Activated effector memory CD4-positive, alpha-beta T cell treated with anti-CD3 and anti-CD28 coated beads, Interleukin-2, amount 50 U/mL, for 16 hours (primary cell): ENCODE measurements around the gene AP4M1.

ENCODE experiments used
- DNase-seq: peaks from one replicate; pipeline ENCODE4 v3.0.0-alpha.2; 2020

AP4M1 gene

DNA sequence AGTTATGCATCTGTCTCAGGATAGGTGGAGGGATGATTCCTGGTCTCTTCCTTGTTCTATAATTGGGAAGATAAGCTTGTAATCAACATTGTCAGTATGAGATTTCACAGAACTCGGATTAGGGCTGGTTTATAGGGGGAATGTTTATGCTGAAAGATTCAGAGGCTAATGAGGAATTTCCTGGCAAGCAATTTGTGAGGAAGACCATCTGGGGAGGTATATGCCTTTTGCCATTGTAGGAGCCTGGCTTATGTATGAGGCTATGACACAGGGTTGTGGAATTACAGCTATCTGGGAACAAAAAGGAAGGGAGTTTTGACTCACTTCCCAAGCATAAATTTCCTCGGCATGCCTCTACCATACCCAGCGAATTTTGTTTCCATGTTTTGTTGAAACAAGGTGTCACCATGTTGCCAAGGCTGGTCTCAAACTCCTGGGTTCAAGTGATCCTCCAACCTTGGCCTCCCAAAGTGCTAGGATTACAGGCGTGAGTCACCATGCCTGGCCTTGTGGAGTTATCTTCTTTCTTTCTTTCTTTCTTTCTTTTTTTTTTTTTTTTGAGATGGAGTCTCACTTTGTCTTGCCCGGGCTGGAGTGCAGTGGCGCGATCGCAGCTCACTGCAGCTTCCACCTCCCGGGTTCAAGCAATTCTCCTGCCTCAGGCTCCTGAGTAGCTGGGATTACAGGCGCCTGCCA is 14.2 kb upstream of the AP4M1 start:
- no peak for DNase-seq

DNA sequence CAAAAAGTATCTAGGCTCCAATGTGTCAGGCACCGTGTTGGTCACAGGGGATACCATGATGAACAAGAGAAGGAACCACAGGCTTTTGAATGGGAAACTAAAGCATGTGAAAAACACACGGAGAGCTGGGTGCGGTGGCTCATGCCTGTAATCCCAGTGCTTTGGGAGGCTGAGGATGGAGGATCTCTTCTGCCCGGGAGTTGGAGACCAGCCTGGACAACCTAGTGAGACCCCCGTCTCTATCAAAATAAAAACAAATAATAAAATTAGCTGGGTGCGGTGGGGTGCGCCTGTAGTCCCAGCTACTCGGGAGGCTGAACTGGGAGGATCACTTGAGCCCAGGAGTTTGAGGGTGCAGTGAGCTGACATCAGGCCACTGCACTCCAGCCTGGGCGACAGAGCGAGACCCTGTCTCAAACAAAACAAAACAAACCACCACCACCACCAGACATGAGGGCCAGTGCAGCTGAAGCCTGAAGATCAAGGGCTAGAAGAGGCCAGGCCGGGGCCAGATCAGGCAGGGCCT is 13.3 kb upstream of the AP4M1 start:
- DNase-seq, result no peak

DNA sequence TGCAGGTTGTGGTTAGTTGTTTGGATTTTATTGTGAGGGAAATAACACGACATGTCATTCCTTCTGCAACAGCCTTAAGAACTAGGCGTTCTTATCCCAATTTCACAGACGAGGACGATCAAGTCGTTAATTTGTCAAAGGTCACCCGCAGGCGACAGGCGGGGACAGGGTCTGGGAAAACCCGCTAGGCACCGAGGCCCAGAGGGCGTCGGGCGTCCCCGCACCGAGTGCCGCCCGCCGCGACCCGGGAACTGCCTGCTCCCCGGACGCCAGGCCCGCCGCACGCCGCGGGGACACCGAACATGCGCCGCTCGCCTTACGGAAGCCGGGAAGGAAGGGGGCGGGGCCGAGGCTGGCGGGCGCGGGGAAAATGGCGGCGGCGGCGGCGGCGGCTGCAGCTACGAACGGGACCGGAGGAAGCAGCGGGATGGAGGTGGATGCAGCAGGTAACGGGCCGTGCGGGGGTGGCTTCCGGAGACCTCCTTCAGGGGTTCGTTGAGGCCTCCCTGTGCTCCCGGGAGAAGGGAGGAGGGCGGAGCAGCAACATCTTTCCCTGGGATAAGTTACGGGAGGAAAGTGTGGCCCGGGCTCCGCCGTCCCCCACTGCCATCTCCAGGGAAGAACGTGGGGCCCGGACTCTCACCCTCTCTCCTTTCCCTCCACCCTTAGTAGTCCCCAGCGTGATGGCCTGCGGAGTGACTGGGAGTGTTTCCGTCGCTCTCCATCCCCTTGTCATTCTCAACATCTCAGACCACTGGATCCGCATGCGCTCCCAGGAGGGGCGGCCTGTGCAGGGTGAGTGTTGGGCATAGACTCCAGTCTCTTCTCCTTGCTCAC is 12.6 kb upstream of the AP4M1 start, which contains the start of gene COPS6:
Gene COPS6, plus strand, starts transcription at position 349 of the 837 bp plus-strand sequence. Its CDS starts 22 bp downstream, at position 371.
- DNase-seq, result peak; percentile 96

DNA sequence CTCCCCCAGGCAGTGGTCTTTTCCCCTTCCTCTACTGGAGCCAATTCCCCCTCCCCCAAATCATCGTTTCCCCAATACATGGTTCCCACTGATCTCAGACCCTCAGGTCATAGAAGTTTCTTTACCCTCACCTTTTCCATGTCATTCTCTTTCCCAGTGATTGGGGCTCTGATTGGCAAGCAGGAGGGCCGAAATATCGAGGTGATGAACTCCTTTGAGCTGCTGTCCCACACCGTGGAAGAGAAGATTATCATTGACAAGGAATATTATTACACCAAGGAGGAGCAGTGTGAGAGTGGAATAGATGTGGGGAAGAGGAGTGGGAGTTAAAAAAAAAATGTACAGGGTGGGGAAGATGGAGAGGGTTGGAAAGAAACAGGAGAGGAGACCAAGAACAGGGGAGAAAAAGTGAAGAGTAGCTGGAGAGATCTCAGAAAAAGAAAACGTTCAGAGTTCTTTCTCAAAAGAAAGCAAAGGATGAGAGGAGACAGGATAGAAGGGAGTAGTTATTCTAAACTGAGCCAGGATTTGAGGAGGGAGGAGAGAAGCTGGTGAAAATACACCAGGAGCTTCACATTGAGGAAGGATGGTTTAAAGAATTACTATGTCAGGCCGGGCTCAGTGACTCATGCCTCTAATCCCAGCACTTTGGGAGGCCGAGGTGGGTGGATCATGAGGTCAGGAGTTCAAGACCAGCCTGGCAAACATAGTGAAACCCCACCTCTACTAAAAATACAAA is 11.8 kb upstream of the AP4M1 start:
- no peak for DNase-seq

DNA sequence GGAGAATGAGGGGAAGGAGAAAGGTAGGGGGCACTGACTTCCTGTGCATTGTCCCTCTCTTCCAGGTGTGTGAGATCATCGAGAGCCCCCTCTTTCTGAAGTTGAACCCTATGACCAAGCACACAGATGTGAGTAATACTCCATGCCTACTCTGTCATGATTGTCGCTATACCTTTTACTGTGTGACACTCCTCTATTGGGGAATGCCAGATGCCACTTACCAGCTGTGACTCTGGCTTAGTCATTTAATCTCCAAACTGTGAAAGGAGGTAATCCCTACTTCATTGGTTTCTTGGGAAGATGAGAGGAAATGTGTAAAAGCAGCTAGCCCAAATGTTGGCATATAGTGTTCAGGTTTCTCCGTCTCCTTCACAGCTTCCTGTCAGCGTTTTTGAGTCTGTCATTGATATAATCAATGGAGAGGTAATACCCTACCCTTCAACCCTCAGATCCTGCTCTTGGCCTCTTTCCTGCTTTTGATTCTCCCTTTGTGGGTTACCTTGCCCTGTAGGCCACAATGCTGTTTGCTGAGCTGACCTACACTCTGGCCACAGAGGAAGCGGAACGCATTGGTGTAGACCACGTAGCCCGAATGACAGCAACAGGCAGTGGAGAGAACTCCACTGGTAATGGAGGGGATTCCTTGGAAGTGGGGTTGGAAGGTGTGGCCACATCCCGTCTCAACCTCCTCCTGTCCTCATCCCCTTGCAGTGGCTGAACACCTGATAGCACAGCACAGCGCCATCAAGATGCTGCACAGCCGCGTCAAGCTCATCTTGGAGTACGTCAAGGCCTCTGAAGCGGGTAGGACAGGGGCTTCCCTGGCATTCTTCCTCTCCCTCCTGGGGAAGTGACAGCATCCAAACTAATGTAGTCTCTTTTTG is 10.7 kb upstream of the AP4M1 start:
- no peak for DNase-seq

DNA sequence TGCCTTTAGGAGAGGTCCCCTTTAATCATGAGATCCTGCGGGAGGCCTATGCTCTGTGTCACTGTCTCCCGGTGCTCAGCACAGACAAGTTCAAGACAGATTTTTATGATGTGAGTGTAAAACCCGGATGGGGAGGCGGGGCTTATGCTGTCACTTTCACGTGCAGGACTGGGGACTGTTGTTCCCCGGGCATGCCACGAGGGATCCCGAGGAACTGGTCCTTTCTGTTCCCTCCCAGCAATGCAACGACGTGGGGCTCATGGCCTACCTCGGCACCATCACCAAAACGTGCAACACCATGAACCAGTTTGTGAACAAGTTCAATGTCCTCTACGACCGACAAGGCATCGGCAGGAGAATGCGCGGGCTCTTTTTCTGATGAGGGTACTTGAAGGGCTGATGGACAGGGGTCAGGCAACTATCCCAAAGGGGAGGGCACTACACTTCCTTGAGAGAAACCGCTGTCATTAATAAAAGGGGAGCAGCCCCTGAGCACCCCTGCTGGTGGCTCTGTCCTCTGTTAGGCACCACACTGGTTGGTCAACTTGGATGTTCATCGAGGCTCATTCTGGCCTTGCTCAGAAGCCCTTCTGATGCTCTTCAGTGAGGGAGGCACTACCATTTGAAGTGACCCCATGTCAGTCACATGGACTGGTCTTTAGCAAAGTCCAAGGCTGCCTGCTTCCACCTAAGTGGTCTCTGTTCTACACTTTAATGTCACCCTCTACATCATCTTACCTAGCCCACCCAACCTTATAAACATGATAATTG is 9.8 kb upstream of the AP4M1 start:
- DNase-seq, result no peak

DNA sequence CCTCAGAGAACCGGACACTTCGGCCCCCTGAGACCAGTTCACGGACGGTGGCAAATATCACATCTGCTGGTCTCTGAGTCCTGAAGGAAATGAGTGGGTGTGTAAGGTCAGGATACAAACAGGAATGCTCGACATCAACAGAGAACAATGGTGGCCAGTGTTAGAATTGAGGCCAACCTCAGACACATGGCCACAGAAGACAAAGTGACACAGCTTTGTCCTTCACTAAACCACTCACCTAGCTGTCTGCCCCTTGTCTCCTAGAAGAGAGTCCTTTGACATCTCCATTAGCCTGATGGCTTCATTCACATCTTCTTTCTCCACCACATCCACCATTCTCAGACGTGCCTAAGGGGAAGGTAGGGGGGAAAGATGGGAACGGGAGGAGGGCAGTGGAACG is 8.4 kb upstream of the AP4M1 start:
- DNase-seq, result no peak

DNA sequence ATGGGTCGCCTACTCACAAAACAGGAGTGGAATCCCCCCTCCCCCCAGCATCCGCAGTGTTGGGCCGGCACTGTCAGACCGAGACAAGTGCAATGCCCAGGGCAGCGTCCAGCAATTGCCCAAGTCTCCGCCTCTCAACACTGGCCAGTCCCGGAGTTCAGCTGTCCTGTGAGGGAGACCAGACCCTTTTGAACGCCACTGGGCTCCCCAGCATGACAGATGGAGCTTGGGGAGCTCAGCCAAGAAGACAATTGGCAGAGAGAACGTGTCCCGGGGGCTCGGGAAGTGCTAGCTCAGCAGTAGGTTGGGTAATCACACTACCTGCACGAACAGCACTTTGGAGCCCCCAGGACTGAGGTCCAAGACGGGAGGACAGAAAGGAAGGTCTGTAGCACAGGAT is 7.9 kb upstream of the AP4M1 start:
- no peak for DNase-seq

DNA sequence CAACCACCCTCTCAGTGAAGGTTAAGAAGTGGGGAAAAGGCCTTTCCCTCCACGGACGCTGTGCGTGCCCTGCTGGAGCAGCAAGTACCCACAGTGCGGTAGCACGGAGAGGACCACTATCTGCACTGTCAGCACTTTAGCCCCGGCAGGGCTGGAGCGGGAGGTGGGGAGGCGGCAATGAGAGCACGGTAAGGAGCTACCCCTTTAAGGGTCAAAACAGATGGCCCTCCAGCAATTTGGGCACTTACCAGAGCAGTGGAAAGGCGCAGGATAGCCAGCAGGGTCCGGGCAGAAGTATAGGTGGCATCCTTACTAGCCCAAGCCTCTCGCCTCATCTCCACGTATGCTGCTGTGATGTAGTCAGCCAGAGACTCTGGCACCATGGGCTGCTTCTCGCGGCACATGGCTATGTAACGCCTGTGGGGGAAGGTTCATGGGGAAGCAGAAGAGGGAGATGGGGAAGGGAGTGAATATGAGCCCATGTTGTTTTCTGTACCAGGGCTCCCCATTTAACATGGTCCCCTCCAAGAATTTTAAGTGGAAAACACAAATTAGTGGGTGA is 7.4 kb upstream of the AP4M1 start:
- no peak for DNase-seq

DNA sequence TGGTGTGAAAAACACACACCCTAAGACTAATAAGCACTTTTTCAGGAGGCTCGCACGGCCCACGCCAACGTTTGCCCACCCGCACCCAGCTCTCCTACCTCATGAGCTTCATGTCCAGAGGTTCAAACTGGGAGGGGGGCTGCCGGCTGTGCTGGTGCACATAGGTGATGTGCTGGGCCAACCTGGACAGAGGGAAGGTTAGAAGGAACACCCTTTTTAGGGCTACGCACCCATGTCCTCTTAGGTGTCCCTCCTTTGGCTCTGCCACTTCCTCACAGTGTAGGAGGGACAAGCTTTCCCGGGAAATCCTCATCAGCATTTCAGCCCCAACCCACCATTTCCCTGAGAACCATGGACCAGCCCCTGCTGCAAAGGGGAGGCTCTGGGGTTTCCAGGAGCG is 6.2 kb upstream of the AP4M1 start:
- DNase-seq, result no peak

DNA sequence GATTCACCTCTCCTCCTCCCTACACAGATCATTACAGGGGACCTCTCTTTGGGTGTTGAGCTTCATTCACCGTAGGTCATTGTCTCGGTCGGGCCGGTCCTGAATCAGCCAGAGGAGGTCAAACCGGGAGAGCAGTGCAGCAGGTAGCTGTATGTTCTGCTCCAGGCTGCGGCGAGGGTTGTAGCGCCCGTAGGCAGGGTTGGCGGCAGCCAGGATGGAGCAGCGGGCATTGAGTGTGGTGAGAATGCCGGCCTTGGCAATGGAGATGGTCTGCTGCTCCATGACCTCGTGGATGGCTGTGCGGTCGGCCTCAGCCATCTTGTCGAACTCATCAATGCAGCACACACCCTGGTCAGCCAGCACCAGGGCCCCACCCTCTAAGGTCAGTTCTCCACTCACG is 5.7 kb upstream of the AP4M1 start:
- DNase-seq, result no peak

DNA sequence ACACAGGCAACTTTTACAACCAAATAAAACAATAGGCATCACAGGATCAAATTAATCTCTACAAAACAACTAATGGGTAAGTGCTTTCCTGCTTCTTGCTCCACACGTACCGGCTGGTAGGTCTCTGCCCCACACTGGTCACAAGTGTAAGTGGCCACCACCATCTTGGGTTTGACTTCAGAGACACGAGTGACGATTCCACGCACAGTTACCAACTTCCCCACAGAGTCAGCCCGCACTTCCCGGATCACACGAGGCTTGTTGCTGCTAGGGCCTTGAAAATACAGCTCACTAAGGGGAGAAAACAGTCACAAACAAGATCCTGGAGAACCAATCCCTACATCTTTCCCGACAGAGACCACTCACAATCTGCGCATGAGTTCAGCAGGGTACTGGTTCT is 2.5 kb upstream of the AP4M1 start:
- no peak for DNase-seq

DNA sequence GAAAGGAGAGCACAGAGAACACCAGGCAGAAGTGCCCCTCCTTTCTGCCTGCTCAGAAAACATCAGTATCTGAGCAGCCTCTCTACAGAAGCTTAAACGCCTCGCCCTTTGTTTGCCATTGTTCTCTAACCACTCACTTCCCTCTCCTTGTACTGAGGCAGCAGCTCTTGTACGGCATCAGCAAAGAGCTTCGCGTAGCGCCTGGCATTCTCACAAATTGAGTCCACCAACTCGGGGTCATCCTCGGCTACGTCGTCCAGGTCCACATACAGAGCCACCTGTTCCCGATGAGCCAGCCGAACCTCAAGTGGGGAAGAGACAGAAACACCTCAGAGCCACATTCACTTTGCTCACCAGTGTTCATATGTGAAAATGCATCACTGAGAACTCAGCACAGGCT is 2.0 kb upstream of the AP4M1 start:
- DNase-seq, result no peak

DNA sequence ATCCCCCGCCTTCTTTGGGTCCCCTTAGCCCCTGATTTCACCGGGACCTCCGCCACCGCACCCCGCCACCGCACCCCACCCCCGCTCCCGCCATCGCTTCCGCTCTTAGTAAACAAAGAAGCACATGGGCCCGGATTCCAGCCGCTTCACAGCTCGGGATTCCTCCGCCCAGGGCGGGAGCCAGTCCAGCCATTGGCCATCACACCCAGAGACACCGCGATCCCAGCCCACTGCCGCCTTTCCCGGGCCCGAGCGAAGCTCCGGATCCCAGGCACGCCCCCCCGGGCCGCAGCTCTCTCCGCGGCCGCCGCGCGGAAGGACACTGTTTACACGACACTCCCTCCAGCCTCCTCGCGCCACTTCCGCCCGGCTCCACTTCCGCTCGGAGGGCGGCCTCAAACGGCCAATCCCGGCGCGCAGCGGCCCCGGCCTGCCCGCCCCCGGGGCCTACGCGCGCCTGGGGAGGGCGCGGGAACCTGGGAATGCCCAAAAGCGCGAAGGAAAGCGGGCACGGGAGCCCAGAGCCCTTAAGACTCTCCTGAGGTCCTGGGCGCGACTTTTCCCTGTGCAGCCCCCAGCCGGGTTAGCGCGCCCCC is 925 bp upstream of the AP4M1 start:
- peak; percentile 95 for DNase-seq

DNA sequence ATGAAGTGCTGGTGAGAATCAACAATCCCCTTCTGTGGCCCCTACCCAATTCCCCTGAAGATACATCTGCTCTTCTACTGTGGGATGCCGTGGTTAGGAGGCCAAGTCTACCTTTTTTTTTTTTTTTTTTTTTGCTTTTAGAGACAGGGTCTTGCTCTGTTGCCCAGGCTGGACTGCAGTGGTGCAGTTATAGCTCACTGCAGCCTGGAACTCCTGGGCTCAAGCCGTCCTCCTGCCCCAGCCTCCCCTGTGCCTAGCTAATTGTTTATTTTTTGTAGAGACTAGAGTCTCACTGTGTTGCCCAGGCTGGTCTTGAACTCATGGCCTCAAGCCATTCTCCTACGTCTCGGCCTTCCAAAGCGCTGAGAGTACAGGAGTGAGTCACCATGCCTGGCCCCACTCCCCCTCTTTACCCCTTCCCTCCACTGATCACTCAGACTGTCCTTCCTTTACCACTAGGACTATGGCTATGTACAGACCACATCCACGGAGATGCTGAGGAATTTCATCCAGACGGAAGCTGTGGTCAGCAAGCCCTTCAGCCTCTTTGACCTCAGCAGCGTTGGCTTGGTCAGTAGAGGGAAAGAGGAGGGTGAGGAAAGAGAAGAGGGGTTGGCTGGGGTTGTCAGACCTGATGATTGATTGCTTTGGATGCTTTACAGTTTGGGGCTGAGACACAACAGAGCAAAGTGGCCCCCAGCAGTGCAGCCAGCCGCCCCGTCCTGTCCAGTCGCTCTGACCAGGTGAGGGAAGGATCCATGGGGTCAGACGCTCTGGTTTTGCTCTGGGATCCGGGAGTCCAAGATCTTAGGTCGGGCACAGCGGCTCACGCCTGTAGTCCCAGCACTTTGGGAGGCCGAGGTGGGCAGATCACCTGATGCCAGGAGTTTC is 1.8 kb downstream of the AP4M1 start:
- no peak for DNase-seq

DNA sequence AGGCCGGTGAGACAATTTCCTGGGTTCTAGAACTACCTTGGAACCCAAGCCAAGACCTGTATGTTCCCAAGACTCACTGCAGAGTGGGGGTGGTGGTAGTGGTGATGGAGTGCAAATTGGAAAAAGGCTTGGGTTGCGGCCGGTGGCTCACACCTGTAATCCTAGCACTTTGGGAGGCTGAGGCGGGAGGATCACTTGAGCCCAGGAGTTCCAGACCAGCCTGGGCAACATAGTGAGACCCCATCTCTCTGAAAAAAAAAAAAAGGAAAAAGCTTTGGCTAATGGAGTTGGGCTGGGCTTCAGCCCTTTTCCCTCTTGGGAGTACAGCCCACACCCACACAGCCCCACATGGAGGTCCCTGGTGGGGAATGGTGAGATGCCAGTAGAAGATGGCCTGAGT is 4.1 kb downstream of the AP4M1 start:
- DNase-seq, result no peak

DNA sequence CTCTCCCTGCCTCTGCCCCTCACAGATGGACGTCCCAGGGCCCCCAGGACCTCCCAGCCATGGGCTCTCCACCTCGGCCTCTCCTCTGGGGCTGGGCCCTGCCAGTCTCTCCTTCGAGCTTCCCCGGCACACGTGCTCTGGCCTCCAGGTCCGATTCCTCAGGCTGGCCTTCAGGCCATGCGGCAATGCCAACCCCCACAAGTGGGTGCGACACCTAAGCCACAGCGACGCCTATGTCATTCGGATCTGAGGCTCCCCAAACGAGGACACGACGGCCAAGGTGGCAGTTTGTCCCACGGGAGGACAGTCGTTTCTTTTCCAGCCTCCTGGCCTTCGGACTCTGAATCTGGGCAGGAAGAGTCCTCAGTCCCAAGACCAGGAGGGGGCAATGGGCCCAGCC is 5.2 kb downstream of the AP4M1 start:
- DNase-seq, result no peak

DNA sequence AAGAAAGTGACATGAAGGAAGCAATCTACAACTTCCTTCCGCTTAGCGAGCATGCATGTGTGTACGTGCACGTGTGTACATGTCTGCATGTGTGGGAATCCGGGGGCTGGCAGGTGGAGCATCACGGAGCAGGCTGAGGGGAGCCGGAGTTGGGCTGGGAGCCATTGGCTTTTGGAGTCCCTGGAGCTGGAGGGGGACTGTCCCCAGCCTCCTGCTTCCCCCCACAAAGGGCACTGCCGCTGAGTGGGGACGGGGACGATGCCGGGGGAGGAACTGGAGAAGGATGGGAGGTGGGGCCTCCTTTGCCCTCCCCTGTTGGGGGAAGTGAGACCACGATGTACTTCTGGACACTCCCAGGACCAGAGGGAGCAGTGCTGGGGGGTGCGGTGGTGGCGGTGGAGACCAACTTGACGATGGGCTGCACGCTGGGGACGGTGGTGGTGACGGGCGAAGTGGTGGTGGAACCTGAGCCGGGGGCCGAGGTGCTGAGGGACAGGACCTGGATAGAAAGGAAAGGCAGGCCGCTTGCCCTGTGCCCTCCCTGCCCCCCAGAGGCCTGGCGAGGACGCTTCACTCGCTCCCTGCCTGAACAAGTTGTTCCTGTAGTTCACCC is 5.8 kb downstream of the AP4M1 start:
- no peak for DNase-seq

DNA sequence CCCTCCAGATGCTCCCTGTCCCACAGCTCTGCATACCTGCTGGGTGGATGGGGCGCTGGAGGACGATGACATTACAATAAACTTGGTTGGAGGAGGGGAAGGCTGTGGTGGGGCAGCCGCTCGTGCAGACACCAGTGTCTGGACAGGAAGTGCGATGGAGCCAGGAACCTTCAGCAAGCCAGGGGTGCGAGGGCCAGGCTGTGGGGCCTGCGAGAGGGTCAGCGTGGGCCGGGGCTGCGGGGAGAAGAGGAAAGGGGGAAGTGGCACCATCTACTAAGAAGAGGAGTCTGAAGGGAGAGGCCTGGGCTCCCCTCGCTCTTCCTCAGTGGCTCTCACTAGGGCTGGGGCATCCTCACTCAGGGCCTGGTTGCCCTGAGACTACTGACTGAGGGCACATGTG is 6.4 kb downstream of the AP4M1 start:
- DNase-seq, result no peak
